ENCODE data around the gene SSH2.

GRCh38 chr17:29698019-29698777, 231.8 kb downstream of the SSH2 start:
- no peak for TF ChIP-seq CTCF (IDR thresholded peaks at IDR 0.05; ENCODE audit: low read depth, low read length)
- no peak for TF ChIP-seq EZH2phosphoT487 (IDR thresholded peaks at IDR 0.05; ENCODE audit: low read depth)

All from OCI-LY3 (cell line).